Activated CD4-positive, alpha-beta T cell treated with anti-CD3 and anti-CD28 coated beads for 4 hours (primary cell): Measurements from ENCODE around the gene AFAP1L2.

ENCODE experiments used
- DNase-seq, 2 donors: peaks; one replicate each; pipeline ENCODE4 v3.0.0-alpha.2; 2020

The AFAP1L2 gene

DNA sequence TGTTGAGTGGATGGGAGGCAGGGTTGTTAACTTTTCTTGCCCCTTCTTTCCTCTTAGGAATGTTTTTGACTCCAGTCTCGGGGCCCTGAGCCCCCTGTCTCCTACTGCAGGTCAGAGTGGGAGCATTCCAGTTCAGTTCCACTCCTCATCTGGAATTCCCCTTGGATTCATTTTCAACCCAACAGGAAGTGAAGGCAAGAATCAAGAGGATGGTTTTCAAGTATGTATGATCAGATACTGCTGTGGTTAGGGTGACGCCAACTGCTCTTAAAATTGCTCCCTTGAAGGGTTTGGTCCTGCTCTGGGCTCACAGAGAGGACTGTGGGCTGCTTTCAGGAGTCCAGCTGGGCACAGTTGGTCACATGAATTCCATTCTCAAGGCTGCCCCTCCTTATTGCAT is 143.2 kb downstream of the AFAP1L2 start:
- no peak for DNase-seq

GRCh38 chr10:114260366-114260765 is 143.9 kb downstream of the AFAP1L2 start:
- no peak for DNase-seq

DNA sequence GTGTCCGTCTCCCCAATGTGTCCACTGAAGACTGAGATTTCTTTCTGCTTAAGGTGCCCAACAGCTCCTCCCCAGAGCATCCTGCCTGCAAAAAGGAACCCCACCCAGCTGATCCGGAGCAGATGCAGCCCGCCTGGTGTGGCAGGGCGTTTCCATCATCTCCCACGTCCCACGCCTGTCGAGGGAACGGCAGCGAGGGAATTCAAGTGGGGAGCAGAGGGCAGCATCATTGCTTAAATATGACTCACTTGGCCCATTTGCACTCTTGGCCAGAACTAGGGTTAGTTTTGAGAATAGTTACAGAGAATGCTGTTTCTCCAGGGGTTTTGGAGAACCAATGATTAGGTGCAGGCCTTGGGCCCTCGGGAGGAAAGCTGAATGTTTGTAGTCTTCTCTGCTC is 144.5 kb downstream of the AFAP1L2 start:
- no peak for DNase-seq

DNA sequence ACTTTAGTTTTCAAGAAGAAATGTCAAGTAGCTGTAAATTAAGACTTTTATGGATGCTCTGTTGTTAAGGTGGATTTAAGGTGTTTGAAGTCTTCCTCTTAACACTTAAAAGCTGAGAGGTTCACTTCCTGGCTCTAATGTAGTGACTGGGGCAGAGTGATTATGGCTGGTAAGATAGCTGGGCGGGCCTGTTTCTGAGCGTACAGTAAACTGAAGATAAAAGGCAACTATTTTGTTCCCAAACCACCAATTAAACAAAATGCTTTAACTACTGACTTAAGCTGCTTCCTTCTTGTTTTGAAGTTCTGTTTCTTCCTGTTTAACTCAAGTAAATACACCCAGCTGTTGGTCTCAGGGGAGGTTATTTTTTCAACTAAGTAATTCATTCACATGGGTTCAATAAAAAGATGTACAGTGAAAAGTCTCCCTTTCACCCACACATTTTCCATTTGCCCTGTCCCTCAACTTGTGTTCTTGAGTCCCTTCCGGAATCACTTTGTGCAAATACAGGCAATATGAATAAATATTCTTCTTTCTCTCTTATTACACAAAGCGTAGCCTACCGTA is 145.9 kb downstream of the AFAP1L2 start:
- DNase-seq, result no peak

- no peak for DNase-seq
These were observed 146.8 kb downstream of the AFAP1L2 start for GRCh38 chr10:114257498-114257897.

GRCh38 chr10:114256822-114257221 is 147.5 kb downstream of the AFAP1L2 start:
- DNase-seq, result no peak

DNA sequence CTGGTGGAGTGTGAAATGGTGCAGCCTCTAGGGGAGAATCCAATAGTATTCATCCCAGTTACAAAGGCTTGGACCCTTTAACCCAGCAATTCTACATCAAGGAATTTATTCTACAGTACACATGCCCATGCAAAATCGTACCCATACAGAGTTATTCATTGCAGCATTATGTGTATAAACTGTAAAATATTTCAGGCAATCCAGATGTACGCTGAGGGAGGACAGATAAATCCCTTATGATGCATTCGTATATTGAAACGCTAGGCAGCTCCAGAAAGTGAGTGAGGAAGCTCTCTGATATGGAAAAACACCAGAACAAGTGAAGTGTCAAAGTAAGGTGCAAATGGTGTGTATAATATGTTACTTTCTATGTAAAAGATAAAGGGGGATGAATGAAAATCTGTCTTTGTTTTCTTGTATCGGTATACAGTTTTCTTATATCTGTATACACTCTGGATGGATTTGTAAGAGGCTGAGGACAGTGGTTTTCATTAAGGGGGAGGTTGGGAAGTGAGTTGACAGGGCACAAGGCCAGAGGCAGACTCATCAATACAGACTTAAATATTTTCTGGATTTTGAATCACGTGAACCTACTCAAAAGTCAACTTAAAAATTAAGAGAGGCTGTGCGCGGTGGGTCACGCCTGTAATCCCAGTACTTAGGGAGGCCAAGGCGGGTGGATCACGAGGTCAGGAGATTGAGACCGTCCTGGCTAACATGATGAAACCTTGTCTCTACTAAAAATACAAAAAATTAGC is 148.1 kb downstream of the AFAP1L2 start:
- no peak for DNase-seq

GRCh38 chr10:114255227-114255626 is 149.1 kb downstream of the AFAP1L2 start:
- no peak for DNase-seq

DNA sequence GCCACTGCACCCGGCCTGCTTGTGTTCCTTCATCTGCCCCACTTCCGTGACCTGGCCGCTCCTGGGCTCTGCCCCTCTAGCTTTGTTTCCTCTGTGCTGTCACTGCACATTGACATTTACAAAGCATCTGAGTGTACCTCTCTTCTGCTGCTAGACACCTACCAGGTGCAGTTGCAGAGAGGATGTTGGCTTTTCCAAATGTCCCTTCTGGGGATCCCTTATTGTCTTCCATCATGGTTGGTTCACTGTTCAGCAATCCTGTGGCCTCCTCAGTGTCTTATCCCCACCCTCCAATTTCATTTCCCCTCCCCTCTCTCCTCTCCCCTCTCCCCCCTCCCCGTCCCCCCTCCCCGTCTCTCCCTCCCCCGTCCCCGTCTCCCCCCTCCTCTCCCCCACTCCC is 151.4 kb downstream of the AFAP1L2 start:
- no peak for DNase-seq

GRCh38 chr10:114252092-114252491 is 152.2 kb downstream of the AFAP1L2 start:
- DNase-seq, result no peak

GRCh38 chr10:114250716-114251115 is 153.6 kb downstream of the AFAP1L2 start:
- DNase-seq, result no peak

DNA sequence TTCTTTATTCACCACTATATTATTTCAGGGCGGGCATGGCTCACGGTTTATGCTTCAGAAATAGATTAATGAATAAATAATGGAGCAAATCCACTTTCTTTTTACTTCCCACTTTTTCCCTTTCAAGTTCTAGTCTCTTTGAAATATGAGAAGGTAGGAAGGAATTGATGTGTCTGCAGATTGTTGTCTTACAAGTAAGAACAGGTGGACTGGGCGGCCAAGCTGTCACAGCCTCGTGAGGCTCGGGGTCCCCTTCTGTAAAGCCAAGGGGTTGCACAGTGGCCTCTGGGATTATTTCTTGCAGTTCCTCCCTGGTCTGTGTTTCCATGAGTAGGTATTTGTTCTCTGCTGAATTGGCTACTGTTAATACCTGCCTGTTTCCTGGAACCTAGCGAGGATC is 154.1 kb downstream of the AFAP1L2 start:
- no peak for DNase-seq

- DNase-seq, result no peak
These were observed 157.5 kb downstream of the AFAP1L2 start for GRCh38 chr10:114246679-114247305.

- DNase-seq, result no peak
These were observed 159.0 kb downstream of the AFAP1L2 start for GRCh38 chr10:114245121-114245791.
